HEK293 (cell line): Measurements from ENCODE around the gene SPATA31D1.

Experiments used
- CTCF ChIA-PET: fragments of 350-600 bp; formaldehyde crosslinking; extraction: SDS; loops from one replicate; lab custom pipeline; 2021; ENCODE audit warnings: antibody characterized with exemption; lab: Yijun Ruan, JAX
- POLR2A ChIA-PET: fragments of 300-600 bp; formaldehyde crosslinking; extraction: SDS; loops from one replicate; lab custom pipeline; 2020; ENCODE audit warnings: antibody characterized with exemption, inconsistent platforms; lab: Yijun Ruan, JAX
- H3K27ac ChIP-seq: fragments of 200-500 bp; sonication (Bioruptor generic); 2 replicates; pipeline ENCODE4 v1.5.1; 2014; ENCODE audit warnings: low read depth, low read length, control low read depth, inconsistent platforms; ENCODE audit errors: extremely low read depth
- H3K36me3 ChIP-seq, 2 experiments: fragments of 200-500 bp in 1 of 2; sonication (Bioruptor generic) in 1 of 2; 1 replicate in 1 of 2; 2 replicates in 1 of 2; pipeline ENCODE4 v1.5.1; 2014 to 2017; ENCODE audit warnings: inconsistent platforms in 2 of 2, low read length in 2 of 2; ENCODE audit not compliant: control insufficient read depth in 2 of 2, insufficient read depth in 1 of 2
- H3K4me1 ChIP-seq: fragments of 200-500 bp; sonication (Bioruptor generic); 2 replicates; pipeline ENCODE4 v1.5.1; 2014; ENCODE audit warnings: mild to moderate bottlenecking, low read length, inconsistent platforms; ENCODE audit not compliant: control insufficient read depth, insufficient read depth
- H3K4me3 ChIP-seq: 2 replicates; pipeline ENCODE4 v1.5.1; 2011; ENCODE audit warnings: low read depth, mild to moderate bottlenecking, control low read depth, low read length, moderate library complexity
- H3K9me3 ChIP-seq: fragments of 200-500 bp; sonication (Bioruptor generic); 2 replicates; pipeline ENCODE4 v1.5.1; 2014; ENCODE audit warnings: low read depth, low read length, inconsistent platforms; ENCODE audit not compliant: control insufficient read depth, insufficient read depth
- GLI2 ChIP-seq: fragments of 450-650 bp; formaldehyde crosslinking; IDR thresholded peaks from 2 replicates; pipeline ENCODE4; 2017; ENCODE audit warnings: missing biosample characterization, missing genetic modification characterization, low read depth, borderline replicate concordance
- KLF1 ChIP-seq: fragments of 450-650 bp; formaldehyde crosslinking; IDR thresholded peaks from 2 replicates; pipeline ENCODE4 v1.5.1; 2016; ENCODE audit warnings: missing biosample characterization, missing genetic modification characterization
- MZF1 ChIP-seq: fragments of 450-650 bp; formaldehyde crosslinking; IDR thresholded peaks from 2 replicates; pipeline ENCODE4 v1.5.1; 2017; ENCODE audit warnings: missing biosample characterization, missing genetic modification characterization, borderline replicate concordance
- SP3 ChIP-seq: fragments of 450-650 bp; formaldehyde crosslinking; IDR thresholded peaks from 2 replicates; pipeline ENCODE4 v1.5.1; 2016; ENCODE audit warnings: missing biosample characterization, missing genetic modification characterization
- ZBTB8A ChIP-seq: fragments of 450-650 bp; formaldehyde crosslinking; IDR thresholded peaks from 2 replicates; pipeline ENCODE4 v1.5.1; 2016; ENCODE audit warnings: missing biosample characterization, missing genetic modification characterization
- ZNF114 ChIP-seq: fragments of 450-650 bp; formaldehyde crosslinking; IDR thresholded peaks from 2 replicates; pipeline ENCODE4 v1.5.0; 2017; ENCODE audit warnings: missing biosample characterization, missing genetic modification characterization
- ZNF132 ChIP-seq: fragments of 450-650 bp; formaldehyde crosslinking; IDR thresholded peaks from 2 replicates; pipeline ENCODE4 v1.5.1; 2017; ENCODE audit warnings: missing biosample characterization, missing genetic modification characterization, borderline replicate concordance
- ZNF155 ChIP-seq: fragments of 450-650 bp; formaldehyde crosslinking; IDR thresholded peaks from 2 replicates; pipeline ENCODE4 v1.5.1; 2016; ENCODE audit warnings: missing biosample characterization, missing genetic modification characterization
- ZNF16 ChIP-seq: fragments of 450-650 bp; formaldehyde crosslinking; IDR thresholded peaks from 2 replicates; pipeline ENCODE4 v1.5.1; 2016; ENCODE audit warnings: low read depth, missing biosample characterization, missing genetic modification characterization
- ZNF174 ChIP-seq: fragments of 450-650 bp; formaldehyde crosslinking; IDR thresholded peaks from 2 replicates; pipeline ENCODE4 v1.5.0; 2017; ENCODE audit warnings: missing biosample characterization, mild to moderate bottlenecking, missing genetic modification characterization
- ZNF214 ChIP-seq: fragments of 450-650 bp; formaldehyde crosslinking; IDR thresholded peaks from 2 replicates; pipeline ENCODE4 v1.5.1; 2017; ENCODE audit warnings: missing biosample characterization, mild to moderate bottlenecking, missing genetic modification characterization, borderline replicate concordance
- ZNF292 ChIP-seq: fragments of 450-650 bp; formaldehyde crosslinking; IDR thresholded peaks from 2 replicates; pipeline ENCODE4 v1.5.1; 2016; ENCODE audit warnings: low read depth, missing biosample characterization, missing genetic modification characterization, borderline replicate concordance
- ZNF311 ChIP-seq: fragments of 450-650 bp; formaldehyde crosslinking; IDR thresholded peaks from 2 replicates; pipeline ENCODE4 v1.5.1; 2017; ENCODE audit warnings: missing biosample characterization, missing genetic modification characterization, borderline replicate concordance
- ZNF341 ChIP-seq: fragments of 450-650 bp; formaldehyde crosslinking; IDR thresholded peaks from 2 replicates; pipeline ENCODE4; 2016; ENCODE audit warnings: low read depth, missing biosample characterization, missing genetic modification characterization
- ZNF391 ChIP-seq: fragments of 450-650 bp; formaldehyde crosslinking; IDR thresholded peaks from 2 replicates; pipeline ENCODE4 v1.5.1; 2016; ENCODE audit warnings: low read depth, missing biosample characterization, missing genetic modification characterization, borderline replicate concordance
- ZNF394 ChIP-seq: fragments of 450-650 bp; formaldehyde crosslinking; IDR thresholded peaks from 2 replicates; pipeline ENCODE4 v1.5.1; 2016; ENCODE audit warnings: missing biosample characterization, missing genetic modification characterization, mild to moderate bottlenecking, moderate library complexity, borderline replicate concordance
- ZNF404 ChIP-seq: fragments of 450-650 bp; formaldehyde crosslinking; IDR thresholded peaks from 2 replicates; pipeline ENCODE4 v1.5.1; 2017; ENCODE audit warnings: missing biosample characterization, missing genetic modification characterization
- ZNF473 ChIP-seq: fragments of 450-650 bp; formaldehyde crosslinking; IDR thresholded peaks from 2 replicates; pipeline ENCODE4 v1.5.1; 2017; ENCODE audit warnings: missing biosample characterization, missing genetic modification characterization
- ZNF48 ChIP-seq: fragments of 450-650 bp; formaldehyde crosslinking; IDR thresholded peaks from 2 replicates; pipeline ENCODE4 v1.5.1; 2016; ENCODE audit warnings: missing biosample characterization, missing genetic modification characterization
- ZNF514 ChIP-seq: fragments of 450-650 bp; formaldehyde crosslinking; IDR thresholded peaks from 2 replicates; pipeline ENCODE4 v1.5.1; 2016; ENCODE audit warnings: missing biosample characterization, missing genetic modification characterization
- ZNF544 ChIP-seq: fragments of 450-650 bp; formaldehyde crosslinking; IDR thresholded peaks from 2 replicates; pipeline ENCODE4 v1.5.0; 2017; ENCODE audit warnings: missing biosample characterization, missing genetic modification characterization
- ZNF548 ChIP-seq: fragments of 450-650 bp; formaldehyde crosslinking; IDR thresholded peaks from 2 replicates; pipeline ENCODE4 v1.5.1; 2016; ENCODE audit warnings: missing biosample characterization, missing genetic modification characterization
- ZNF596 ChIP-seq: fragments of 450-650 bp; IDR thresholded peaks from 2 replicates; pipeline ENCODE4 v1.5.0; 2018; ENCODE audit warnings: missing biosample characterization, mild to moderate bottlenecking, missing genetic modification characterization, moderate library complexity
- ZNF610 ChIP-seq: fragments of 450-650 bp; formaldehyde crosslinking; IDR thresholded peaks from 2 replicates; pipeline ENCODE4 v1.5.1; 2016; ENCODE audit warnings: missing biosample characterization, missing genetic modification characterization, borderline replicate concordance
- ZNF707 ChIP-seq: fragments of 450-650 bp; formaldehyde crosslinking; IDR thresholded peaks from 2 replicates; pipeline ENCODE4 v1.5.1; 2016; ENCODE audit warnings: missing biosample characterization, missing genetic modification characterization
- ZNF776 ChIP-seq: fragments of 450-650 bp; formaldehyde crosslinking; IDR thresholded peaks from 2 replicates; pipeline ENCODE4 v1.5.0; 2017; ENCODE audit warnings: missing biosample characterization, missing genetic modification characterization, borderline replicate concordance
- ZSCAN16 ChIP-seq: fragments of 450-650 bp; formaldehyde crosslinking; IDR thresholded peaks from 2 replicates; pipeline ENCODE4 v1.5.1; 2016; ENCODE audit warnings: missing biosample characterization, missing genetic modification characterization
- ZXDB ChIP-seq: fragments of 450-650 bp; formaldehyde crosslinking; IDR thresholded peaks from 2 replicates; pipeline ENCODE4 v1.5.1; 2016; ENCODE audit warnings: missing biosample characterization, missing genetic modification characterization
- TF ChIP-seq, protein P1 (sequence below): fragments of 450-650 bp; formaldehyde crosslinking; IDR thresholded peaks from 2 replicates; pipeline ENCODE4 v1.5.1; 2016; ENCODE audit warnings: missing biosample characterization, missing genetic modification characterization
- TF ChIP-seq, protein P2 (sequence below): fragments of 450-650 bp; formaldehyde crosslinking; IDR thresholded peaks from 2 replicates; pipeline ENCODE4 v1.5.0; 2017; ENCODE audit warnings: missing biosample characterization, missing genetic modification characterization, borderline replicate concordance
- TF ChIP-seq, protein P3 (sequence below): fragments of 450-650 bp; formaldehyde crosslinking; IDR thresholded peaks from 2 replicates; pipeline ENCODE4 v1.5.1; 2016; ENCODE audit warnings: missing biosample characterization, missing genetic modification characterization

The SPATA31D1 gene

DNA sequence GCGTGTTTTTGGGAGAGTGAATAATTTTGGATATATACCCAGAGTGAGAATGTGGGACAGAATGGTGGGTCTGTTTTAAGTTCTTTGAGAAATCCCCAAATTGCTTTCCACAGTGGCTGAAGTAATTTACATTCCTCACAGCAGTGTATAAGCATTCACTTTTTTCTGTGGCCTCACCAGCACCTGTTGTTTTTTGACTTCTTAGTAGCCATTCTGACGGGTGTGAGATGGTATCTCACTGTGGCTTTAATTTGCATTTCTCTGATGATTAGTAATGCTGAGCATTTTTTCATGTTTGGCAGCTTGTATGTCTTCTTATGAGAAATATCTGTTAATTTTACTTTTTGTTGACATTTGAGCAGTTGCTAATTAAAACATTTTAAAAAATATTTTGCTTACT is 9.4 kb upstream of the SPATA31D1 start:
- ChIA-PET POLR2A (no interaction called here), CTCF (interaction anchor here (0.6 kb wide), 1 partner anchor 222 kb away, joined by 3 read pairs; no protein-coding TSS in a partner anchor)
- no peak for TF ChIP-seq ZXDB (tag by site-specific recombination)
- no peak for TF ChIP-seq ZNF391
- TF ChIP-seq, protein P1, sequence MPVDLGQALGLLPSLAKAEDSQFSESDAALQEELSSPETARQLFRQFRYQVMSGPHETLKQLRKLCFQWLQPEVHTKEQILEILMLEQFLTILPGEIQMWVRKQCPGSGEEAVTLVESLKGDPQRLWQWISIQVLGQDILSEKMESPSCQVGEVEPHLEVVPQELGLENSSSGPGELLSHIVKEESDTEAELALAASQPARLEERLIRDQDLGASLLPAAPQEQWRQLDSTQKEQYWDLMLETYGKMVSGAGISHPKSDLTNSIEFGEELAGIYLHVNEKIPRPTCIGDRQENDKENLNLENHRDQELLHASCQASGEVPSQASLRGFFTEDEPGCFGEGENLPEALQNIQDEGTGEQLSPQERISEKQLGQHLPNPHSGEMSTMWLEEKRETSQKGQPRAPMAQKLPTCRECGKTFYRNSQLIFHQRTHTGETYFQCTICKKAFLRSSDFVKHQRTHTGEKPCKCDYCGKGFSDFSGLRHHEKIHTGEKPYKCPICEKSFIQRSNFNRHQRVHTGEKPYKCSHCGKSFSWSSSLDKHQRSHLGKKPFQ (tag by site-specific recombination), result no peak
- TF ChIP-seq ZNF394, result no peak
- TF ChIP-seq ZNF174, result no peak
- TF ChIP-seq ZNF514, result no peak
- no peak for TF ChIP-seq ZNF132 (tag by site-specific recombination)
- TF ChIP-seq, protein P2, sequence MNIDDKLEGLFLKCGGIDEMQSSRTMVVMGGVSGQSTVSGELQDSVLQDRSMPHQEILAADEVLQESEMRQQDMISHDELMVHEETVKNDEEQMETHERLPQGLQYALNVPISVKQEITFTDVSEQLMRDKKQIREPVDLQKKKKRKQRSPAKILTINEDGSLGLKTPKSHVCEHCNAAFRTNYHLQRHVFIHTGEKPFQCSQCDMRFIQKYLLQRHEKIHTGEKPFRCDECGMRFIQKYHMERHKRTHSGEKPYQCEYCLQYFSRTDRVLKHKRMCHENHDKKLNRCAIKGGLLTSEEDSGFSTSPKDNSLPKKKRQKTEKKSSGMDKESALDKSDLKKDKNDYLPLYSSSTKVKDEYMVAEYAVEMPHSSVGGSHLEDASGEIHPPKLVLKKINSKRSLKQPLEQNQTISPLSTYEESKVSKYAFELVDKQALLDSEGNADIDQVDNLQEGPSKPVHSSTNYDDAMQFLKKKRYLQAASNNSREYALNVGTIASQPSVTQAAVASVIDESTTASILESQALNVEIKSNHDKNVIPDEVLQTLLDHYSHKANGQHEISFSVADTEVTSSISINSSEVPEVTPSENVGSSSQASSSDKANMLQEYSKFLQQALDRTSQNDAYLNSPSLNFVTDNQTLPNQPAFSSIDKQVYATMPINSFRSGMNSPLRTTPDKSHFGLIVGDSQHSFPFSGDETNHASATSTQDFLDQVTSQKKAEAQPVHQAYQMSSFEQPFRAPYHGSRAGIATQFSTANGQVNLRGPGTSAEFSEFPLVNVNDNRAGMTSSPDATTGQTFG, result no peak
- TF ChIP-seq ZNF404 (tag by site-specific recombination), result no peak
- no peak for TF ChIP-seq ZBTB8A (tag by site-specific recombination)
- TF ChIP-seq ZNF776 (tag by site-specific recombination), result no peak
- no peak for TF ChIP-seq ZNF473 (tag by site-specific recombination)
- no peak for TF ChIP-seq SP3 (tag by site-specific recombination)
- TF ChIP-seq ZNF707, result no peak
- TF ChIP-seq ZSCAN16 (tag by site-specific recombination), result no peak
- TF ChIP-seq ZNF48 (tag by site-specific recombination), result no peak
- no peak for TF ChIP-seq ZNF596 (tag by site-specific recombination)
- TF ChIP-seq ZNF311, result no peak
- no peak for TF ChIP-seq ZNF292 (tag by site-specific recombination)
- no peak for TF ChIP-seq ZNF16 (tag by site-specific recombination)
- H3K4me3 ChIP-seq, result no peak overlapping the region
- no peak overlapping the region for H3K27ac ChIP-seq
- H3K4me1 ChIP-seq, result no peaks in the 10 kb centered on the region
- H3K36me3 ChIP-seq, result no peaks in the 10 kb centered on the region
- no peaks in the 10 kb centered on the region for H3K9me3 ChIP-seq

DNA sequence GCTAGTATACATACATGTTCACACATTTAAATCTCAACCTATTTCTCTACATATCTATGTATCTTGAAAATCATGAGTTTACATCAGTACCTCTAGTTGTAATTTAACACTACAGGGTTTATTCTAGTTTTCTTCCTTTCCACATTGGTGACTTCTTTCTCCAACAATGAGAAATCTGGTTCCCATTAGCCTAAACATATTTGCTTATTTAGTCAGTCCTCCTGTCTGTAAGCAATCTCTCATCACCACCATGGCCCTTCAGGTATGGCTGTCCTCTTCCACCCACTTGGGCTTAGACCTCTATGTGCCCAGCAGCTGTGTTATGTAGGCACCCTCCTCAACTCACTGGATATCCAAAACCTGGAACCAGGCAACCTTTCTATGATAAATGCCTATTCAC is 8.0 kb upstream of the SPATA31D1 start:
- POLR2A ChIA-PET, result no interaction called here
- CTCF ChIA-PET, result no interaction called here
- TF ChIP-seq ZNF548 (tag by site-specific recombination), result no peak

DNA sequence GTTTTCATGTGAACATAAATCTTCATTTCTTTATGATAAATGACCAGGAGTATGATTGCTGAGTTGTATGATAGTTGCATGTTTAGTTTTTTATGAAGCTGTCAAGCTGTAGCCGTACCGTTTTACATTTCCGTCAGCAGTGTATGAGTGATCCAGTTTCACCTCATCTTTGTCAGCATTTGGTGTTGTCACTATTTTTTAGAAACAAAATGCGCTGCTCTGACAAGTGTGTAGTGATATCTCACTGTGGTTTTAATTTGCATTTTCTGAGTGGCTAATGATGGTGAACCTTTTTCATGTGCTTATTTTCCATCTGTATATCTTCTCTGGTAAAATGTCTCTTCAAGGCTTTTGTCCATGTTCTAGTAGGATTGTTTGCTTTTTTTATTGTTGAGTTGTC is 6.7 kb upstream of the SPATA31D1 start:
- Histone ChIP-seq H3K36me3 (no peaks in the 10 kb centered on the region), H3K27ac (no peak overlapping the region), H3K4me3 (no peak overlapping the region), H3K4me1 (no peaks in the 10 kb centered on the region), H3K9me3 (no peaks in the 10 kb centered on the region)
- POLR2A ChIA-PET, result no interaction called here
- CTCF ChIA-PET, result interaction anchor here (0.6 to 0.7 kb wide), 2 partner anchors 1614 to 1701 kb away, joined by 3 read pairs; no protein-coding TSS in a partner anchor
- no peak for TF ChIP-seq KLF1 (tag by site-specific recombination)
- no peak for TF ChIP-seq ZBTB8A (tag by site-specific recombination)
- TF ChIP-seq GLI2 (tag by site-specific recombination), result no peak
- TF ChIP-seq SP3 (tag by site-specific recombination), result no peak
- TF ChIP-seq ZNF214, result no peak
- TF ChIP-seq, protein P3, sequence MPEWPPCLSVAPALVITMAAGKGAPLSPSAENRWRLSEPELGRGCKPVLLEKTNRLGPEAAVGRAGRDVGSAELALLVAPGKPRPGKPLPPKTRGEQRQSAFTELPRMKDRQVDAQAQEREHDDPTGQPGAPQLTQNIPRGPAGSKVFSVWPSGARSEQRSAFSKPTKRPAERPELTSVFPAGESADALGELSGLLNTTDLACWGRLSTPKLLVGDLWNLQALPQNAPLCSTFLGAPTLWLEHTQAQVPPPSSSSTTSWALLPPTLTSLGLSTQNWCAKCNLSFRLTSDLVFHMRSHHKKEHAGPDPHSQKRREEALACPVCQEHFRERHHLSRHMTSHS, result no peak
- TF ChIP-seq ZNF544 (tag by site-specific recombination), result no peak
- TF ChIP-seq ZNF155 (tag by site-specific recombination), result no peak
- no peak for TF ChIP-seq ZNF341 (tag by site-specific recombination)
- no peak for TF ChIP-seq ZNF114 (tag by site-specific recombination)
- no peak for TF ChIP-seq MZF1 (tag by site-specific recombination)
- TF ChIP-seq ZNF610 (tag by site-specific recombination), result no peak

More for the DNA sequence above, 8.0 kb upstream of the SPATA31D1 start:
- no peak overlapping the region for H3K27ac ChIP-seq
- H3K4me3 ChIP-seq, result no peak overlapping the region
- H3K36me3 ChIP-seq, result no peaks in the 10 kb centered on the region
- no peaks in the 10 kb centered on the region for H3K9me3 ChIP-seq
- no peaks in the 10 kb centered on the region for H3K4me1 ChIP-seq
